ENCODE data around the gene USP10.
"Not testable (repeated sequence)": the region's sequence is repeated elsewhere in the genome, so short reads cannot be mapped to it uniquely, and the experiment has no call there.

The USP10 gene

DNA sequence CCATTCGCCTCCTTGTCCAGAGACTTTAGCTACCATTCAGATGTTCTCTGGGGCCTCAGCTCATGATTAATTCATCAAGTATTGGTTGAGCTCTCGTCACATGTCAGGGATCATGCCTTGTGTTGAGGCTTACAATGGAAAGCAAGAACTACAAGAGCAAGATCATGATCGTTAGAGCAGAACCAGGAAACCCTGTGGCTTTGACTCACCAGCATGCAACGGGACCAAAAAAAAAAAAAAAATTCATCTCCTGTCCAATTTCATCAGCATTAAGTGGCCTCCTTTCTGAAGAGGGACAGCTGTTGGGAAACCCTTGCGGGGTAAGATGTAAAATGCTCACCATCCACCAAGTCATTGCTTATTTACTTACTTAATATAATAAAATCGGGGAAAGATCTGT lies 12.1 kb upstream of the USP10 start:
- Histone ChIP-seq H3K27me3 (ENCODE audit: control insufficient read depth, insufficient read depth, low read length) (no peaks in the 10 kb centered on the region), H3K4me3 (ENCODE audit: low read length) (no peak overlapping the region), H3K4me2 (ENCODE audit: low read length) (peak overlapping the region; percentile 22), H3K9ac (ENCODE audit: low read depth, low read length) (peak overlapping the region; percentile 12), H3K36me3 (ENCODE audit: insufficient read depth, low read length) (no peaks in the 10 kb centered on the region), H3K9me3 (replicated peaks; ENCODE audit: low read length) (no peaks in the 10 kb centered on the region), H3K4me1 (ENCODE audit: control insufficient read depth, insufficient read depth, low read length) (peaks cover 23% of the 10 kb centered on the region)

DNA sequence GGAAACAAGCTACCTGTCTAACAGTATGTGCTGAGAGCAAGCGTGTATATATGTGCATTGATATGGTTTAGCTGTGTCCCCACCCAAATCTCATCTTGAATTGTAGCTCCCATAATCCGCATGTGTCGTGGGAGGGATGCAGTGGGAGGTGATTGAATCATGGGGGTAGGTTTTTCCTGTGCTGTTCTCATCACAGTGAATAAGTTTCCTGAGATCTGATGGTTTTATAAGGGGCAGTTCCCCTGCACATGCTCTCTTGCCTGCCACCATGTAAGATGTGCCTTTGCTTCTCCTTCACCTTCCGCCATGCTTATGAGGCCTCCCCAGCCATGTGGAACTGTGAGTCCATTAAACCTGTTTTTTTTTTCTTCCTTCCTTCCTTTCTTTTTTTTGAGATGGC lies 11.6 kb upstream of the USP10 start:
- not testable (repeated sequence) for H3K4me3 ChIP-seq (ENCODE audit: low read length); H3K27me3 ChIP-seq (ENCODE audit: control insufficient read depth, insufficient read depth, low read length); H3K36me3 ChIP-seq (ENCODE audit: insufficient read depth, low read length); H3K9me3 ChIP-seq (replicated peaks; ENCODE audit: low read length); H3K9ac ChIP-seq (ENCODE audit: low read depth, low read length)
- peak overlapping the region; percentile 13 for H3K4me2 ChIP-seq (ENCODE audit: low read length)
- peaks cover 23% of the 10 kb centered on the region for H3K4me1 ChIP-seq (ENCODE audit: control insufficient read depth, insufficient read depth, low read length)

- Histone ChIP-seq H3K36me3 (ENCODE audit: insufficient read depth, low read length) (no peaks in the 10 kb centered on the region), H3K4me2 (ENCODE audit: low read length) (peak overlapping the region; percentile 57), H3K27me3 (ENCODE audit: control insufficient read depth, insufficient read depth, low read length) (no peaks in the 10 kb centered on the region), H3K9ac (ENCODE audit: low read depth, low read length) (peak overlapping the region; percentile 29), H3K9me3 (replicated peaks; ENCODE audit: low read length) (no peaks in the 10 kb centered on the region), H3K4me3 (ENCODE audit: low read length) (peak overlapping the region; percentile 28), H3K4me1 (ENCODE audit: control insufficient read depth, insufficient read depth, low read length) (peaks cover 23% of the 10 kb centered on the region)
Measured at GRCh38 chr16:84689111-84689510, 10.7 kb upstream of the USP10 start.

DNA sequence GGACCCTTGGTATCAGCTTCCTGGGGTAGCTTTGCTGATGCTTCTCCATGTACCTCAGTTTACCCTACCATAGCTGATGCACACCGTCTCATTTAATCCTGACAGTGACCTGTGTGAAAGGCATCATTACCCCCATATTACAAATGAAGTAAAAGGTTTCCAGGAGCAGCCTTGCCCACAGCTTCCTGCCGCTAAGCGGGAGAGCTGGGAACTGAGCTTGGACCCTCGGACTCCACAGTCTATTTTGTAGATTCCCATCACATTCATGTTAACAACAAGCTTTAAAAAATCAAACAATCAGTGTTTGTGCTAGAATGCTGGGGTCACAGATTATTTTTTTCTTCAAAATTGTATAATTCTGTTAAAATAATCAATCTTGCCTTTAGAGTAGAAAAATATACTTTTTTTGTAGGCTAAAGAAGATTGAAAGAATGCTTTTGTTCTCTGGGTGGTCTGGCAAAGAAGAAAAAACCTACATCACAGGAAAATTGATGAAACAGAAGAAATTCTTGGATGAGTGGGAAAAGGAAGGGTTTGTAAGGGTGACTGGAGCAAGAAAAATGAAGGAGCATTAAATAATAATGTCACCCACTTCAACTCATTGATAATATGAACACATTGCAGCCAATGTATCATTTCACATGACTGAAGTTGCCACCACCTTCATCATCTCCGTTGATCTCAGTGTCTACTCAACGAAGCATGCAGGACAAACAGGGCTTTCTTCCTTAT lies 9.5 kb upstream of the USP10 start:
- Histone ChIP-seq H3K9ac (ENCODE audit: low read depth, low read length) (no peak overlapping the region), H3K4me1 (ENCODE audit: control insufficient read depth, insufficient read depth, low read length) (peaks cover 23% of the 10 kb centered on the region), H3K27me3 (ENCODE audit: control insufficient read depth, insufficient read depth, low read length) (no peaks in the 10 kb centered on the region), H3K4me2 (ENCODE audit: low read length) (no peak overlapping the region), H3K4me3 (ENCODE audit: low read length) (no peak overlapping the region), H3K9me3 (replicated peaks; ENCODE audit: low read length) (no peaks in the 10 kb centered on the region), H3K36me3 (ENCODE audit: insufficient read depth, low read length) (no peaks in the 10 kb centered on the region)

GRCh38 chr16:84692451-84693214 lies 7.2 kb upstream of the USP10 start:
- Histone ChIP-seq H3K9me3 (replicated peaks; ENCODE audit: low read length) (no peaks in the 10 kb centered on the region), H3K4me1 (ENCODE audit: control insufficient read depth, insufficient read depth, low read length) (peaks cover 16% of the 10 kb centered on the region), H3K9ac (ENCODE audit: low read depth, low read length) (no peak overlapping the region), H3K4me2 (ENCODE audit: low read length) (no peak overlapping the region), H3K4me3 (ENCODE audit: low read length) (no peak overlapping the region), H3K36me3 (ENCODE audit: insufficient read depth, low read length) (no peaks in the 10 kb centered on the region), H3K27me3 (ENCODE audit: control insufficient read depth, insufficient read depth, low read length) (no peaks in the 10 kb centered on the region)

GRCh38 chr16:84693869-84694268 lies 5.9 kb upstream of the USP10 start:
- not testable (repeated sequence) for H3K36me3 ChIP-seq (ENCODE audit: insufficient read depth, low read length); H3K4me3 ChIP-seq (ENCODE audit: low read length); H3K9me3 ChIP-seq (replicated peaks; ENCODE audit: low read length); H3K27me3 ChIP-seq (ENCODE audit: control insufficient read depth, insufficient read depth, low read length); H3K4me2 ChIP-seq (ENCODE audit: low read length); H3K9ac ChIP-seq (ENCODE audit: low read depth, low read length); H3K4me1 ChIP-seq (ENCODE audit: control insufficient read depth, insufficient read depth, low read length)

GRCh38 chr16:84694980-84695379 lies 4.8 kb upstream of the USP10 start:
- Histone ChIP-seq H3K9me3 (replicated peaks; ENCODE audit: low read length) (no peaks in the 10 kb centered on the region), H3K4me3 (ENCODE audit: low read length) (no peak overlapping the region), H3K36me3 (ENCODE audit: insufficient read depth, low read length) (no peaks in the 10 kb centered on the region), H3K4me2 (ENCODE audit: low read length) (no peak overlapping the region), H3K9ac (ENCODE audit: low read depth, low read length) (no peak overlapping the region), H3K27me3 (ENCODE audit: control insufficient read depth, insufficient read depth, low read length) (no peaks in the 10 kb centered on the region), H3K4me1 (ENCODE audit: control insufficient read depth, insufficient read depth, low read length) (peaks cover 3% of the 10 kb centered on the region)

GRCh38 chr16:84699147-84699711 lies 571 bp upstream of the USP10 start:
- peak overlapping the region; percentile 84 for H3K4me2 ChIP-seq (ENCODE audit: low read length)
- peak overlapping the region; percentile 83 for H3K4me3 ChIP-seq (ENCODE audit: low read length)
- no peaks in the 10 kb centered on the region for H3K27me3 ChIP-seq (ENCODE audit: control insufficient read depth, insufficient read depth, low read length)
- H3K9me3 ChIP-seq (replicated peaks; ENCODE audit: low read length), result no peaks in the 10 kb centered on the region
- H3K4me1 ChIP-seq (ENCODE audit: control insufficient read depth, insufficient read depth, low read length), result peaks cover 14% of the 10 kb centered on the region
- H3K9ac ChIP-seq (ENCODE audit: low read depth, low read length), result peak overlapping the region; percentile 94
- no peaks in the 10 kb centered on the region for H3K36me3 ChIP-seq (ENCODE audit: insufficient read depth, low read length)

GRCh38 chr16:84700446-84701300 lies 873 bp downstream of the USP10 start:
- Histone ChIP-seq H3K27me3 (ENCODE audit: control insufficient read depth, insufficient read depth, low read length) (no peaks in the 10 kb centered on the region), H3K9ac (ENCODE audit: low read depth, low read length) (peak overlapping the region; percentile 94), H3K4me3 (ENCODE audit: low read length) (peak overlapping the region; percentile 83), H3K9me3 (replicated peaks; ENCODE audit: low read length) (no peaks in the 10 kb centered on the region), H3K4me1 (ENCODE audit: control insufficient read depth, insufficient read depth, low read length) (peaks cover 14% of the 10 kb centered on the region), H3K4me2 (ENCODE audit: low read length) (peak overlapping the region; percentile 84), H3K36me3 (ENCODE audit: insufficient read depth, low read length) (peaks cover 4% of the 10 kb centered on the region)

GRCh38 chr16:84703681-84704080 lies 3.9 kb downstream of the USP10 start:
- Histone ChIP-seq H3K36me3 (ENCODE audit: insufficient read depth, low read length) (peaks cover 4% of the 10 kb centered on the region), H3K9ac (ENCODE audit: low read depth, low read length) (no peak overlapping the region), H3K4me3 (ENCODE audit: low read length) (no peak overlapping the region), H3K27me3 (ENCODE audit: control insufficient read depth, insufficient read depth, low read length) (no peaks in the 10 kb centered on the region), H3K4me2 (ENCODE audit: low read length) (peak overlapping the region; percentile 57), H3K4me1 (ENCODE audit: control insufficient read depth, insufficient read depth, low read length) (peaks cover 21% of the 10 kb centered on the region), H3K9me3 (replicated peaks; ENCODE audit: low read length) (no peaks in the 10 kb centered on the region)

GRCh38 chr16:84704253-84704652 lies 4.5 kb downstream of the USP10 start:
- H3K27me3 ChIP-seq (ENCODE audit: control insufficient read depth, insufficient read depth, low read length), result no peaks in the 10 kb centered on the region
- H3K4me3 ChIP-seq (ENCODE audit: low read length), result no peak overlapping the region
- no peak overlapping the region for H3K9ac ChIP-seq (ENCODE audit: low read depth, low read length)
- H3K9me3 ChIP-seq (replicated peaks; ENCODE audit: low read length), result no peaks in the 10 kb centered on the region
- H3K36me3 ChIP-seq (ENCODE audit: insufficient read depth, low read length), result peaks cover 4% of the 10 kb centered on the region
- H3K4me1 ChIP-seq (ENCODE audit: control insufficient read depth, insufficient read depth, low read length), result peaks cover 19% of the 10 kb centered on the region
- H3K4me2 ChIP-seq (ENCODE audit: low read length), result peak overlapping the region; percentile 57

Measured in skeletal muscle satellite cell (primary cell).